ENCODE measurements around the gene VPS13D.

VPS13D gene

GRCh38 chr1:12204754-12205658, 24.8 kb upstream of the VPS13D start:
- H3K9me3 ChIP-seq (ENCODE audit: severe bottlenecking), result no peaks in the 10 kb centered on the region
- H3K4me3 ChIP-seq (ENCODE audit: severe bottlenecking), result no peak overlapping the region
- no peaks in the 10 kb centered on the region for H3K36me3 ChIP-seq (ENCODE audit: low read depth)
- no peak for DNase-seq (ENCODE audit: low spot score)
- H3K27ac ChIP-seq (ENCODE audit: poor library complexity, severe bottlenecking), result no peak overlapping the region
- no peaks in the 10 kb centered on the region for H3K4me1 ChIP-seq (ENCODE audit: insufficient read depth, poor library complexity, severe bottlenecking)
- TF ChIP-seq CTCF (IDR thresholded peaks at IDR 0.05; ENCODE audit: poor library complexity, severe bottlenecking), result no peak
- no peaks in the 10 kb centered on the region for H3K27me3 ChIP-seq (ENCODE audit: insufficient read depth, poor library complexity, severe bottlenecking)
- ATAC-seq (ENCODE audit: low read depth), result no peak

GRCh38 chr1:12206238-12206637, 23.6 kb upstream of the VPS13D start:
- ATAC-seq (ENCODE audit: low read depth) (no peak), DNase-seq (ENCODE audit: low spot score) (no peak)
- Histone ChIP-seq H3K27me3 (ENCODE audit: insufficient read depth, poor library complexity, severe bottlenecking) (no peaks in the 10 kb centered on the region), H3K4me1 (ENCODE audit: insufficient read depth, poor library complexity, severe bottlenecking) (no peaks in the 10 kb centered on the region), H3K4me3 (ENCODE audit: severe bottlenecking) (no peak overlapping the region), H3K36me3 (ENCODE audit: low read depth) (no peaks in the 10 kb centered on the region), H3K9me3 (ENCODE audit: severe bottlenecking) (no peaks in the 10 kb centered on the region), H3K27ac (ENCODE audit: poor library complexity, severe bottlenecking) (no peak overlapping the region)
- TF ChIP-seq CTCF (IDR thresholded peaks at IDR 0.05; ENCODE audit: poor library complexity, severe bottlenecking), result no peak

GRCh38 chr1:12206792-12207424, 22.9 kb upstream of the VPS13D start:
- Histone ChIP-seq H3K4me1 (ENCODE audit: insufficient read depth, poor library complexity, severe bottlenecking) (no peaks in the 10 kb centered on the region), H3K4me3 (ENCODE audit: severe bottlenecking) (no peak overlapping the region), H3K36me3 (ENCODE audit: low read depth) (no peaks in the 10 kb centered on the region), H3K27ac (ENCODE audit: poor library complexity, severe bottlenecking) (no peak overlapping the region), H3K27me3 (ENCODE audit: insufficient read depth, poor library complexity, severe bottlenecking) (no peaks in the 10 kb centered on the region), H3K9me3 (ENCODE audit: severe bottlenecking) (no peaks in the 10 kb centered on the region)
- ATAC-seq (ENCODE audit: low read depth) (no peak), DNase-seq (ENCODE audit: low spot score) (no peak)
- TF ChIP-seq CTCF (IDR thresholded peaks at IDR 0.05; ENCODE audit: poor library complexity, severe bottlenecking), result no peak

- H3K27me3 ChIP-seq (ENCODE audit: insufficient read depth, poor library complexity, severe bottlenecking), result no peaks in the 10 kb centered on the region
- ATAC-seq (ENCODE audit: low read depth), result no peak
- H3K36me3 ChIP-seq (ENCODE audit: low read depth), result no peaks in the 10 kb centered on the region
- H3K9me3 ChIP-seq (ENCODE audit: severe bottlenecking), result no peaks in the 10 kb centered on the region
- no peak overlapping the region for H3K27ac ChIP-seq (ENCODE audit: poor library complexity, severe bottlenecking)
- H3K4me3 ChIP-seq (ENCODE audit: severe bottlenecking), result no peak overlapping the region
- no peak for DNase-seq (ENCODE audit: low spot score)
- H3K4me1 ChIP-seq (ENCODE audit: insufficient read depth, poor library complexity, severe bottlenecking), result no peaks in the 10 kb centered on the region
- TF ChIP-seq CTCF (IDR thresholded peaks at IDR 0.05; ENCODE audit: poor library complexity, severe bottlenecking), result no peak
These were observed 21.6 kb upstream of the VPS13D start for GRCh38 chr1:12208271-12208670.
